CD1c-positive myeloid dendritic cell (primary cell): ENCODE data around the gene PRR3.

Experiments used
- DNase-seq: peaks from one replicate; pipeline ENCODE4 v3.0.0-alpha.2; 2016; ENCODE audit errors: extremely low spot score

The PRR3 gene

GRCh38 chr6:30571762-30572082 is 14.6 kb downstream of the PRR3 start:
- no peak for DNase-seq

DNA sequence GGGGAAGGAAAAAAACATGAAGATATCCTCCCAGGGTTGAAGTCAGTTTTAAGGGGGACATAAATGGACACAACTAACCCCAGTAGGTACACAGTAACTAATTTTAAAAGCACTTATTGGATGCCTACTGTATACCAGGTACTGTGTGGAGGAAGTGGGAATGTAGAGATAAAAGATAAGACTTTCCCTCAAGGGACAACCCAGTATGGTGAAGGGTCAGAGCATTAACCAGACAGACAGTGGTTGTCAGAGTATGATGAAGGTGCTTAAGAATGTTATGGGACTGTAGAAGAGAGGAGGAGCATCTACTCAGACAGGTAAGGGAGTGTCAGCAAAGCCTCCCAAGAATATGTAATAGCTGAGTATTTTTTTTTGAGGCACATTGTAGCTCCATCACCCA is 15.1 kb downstream of the PRR3 start:
- DNase-seq, result no peak

DNA sequence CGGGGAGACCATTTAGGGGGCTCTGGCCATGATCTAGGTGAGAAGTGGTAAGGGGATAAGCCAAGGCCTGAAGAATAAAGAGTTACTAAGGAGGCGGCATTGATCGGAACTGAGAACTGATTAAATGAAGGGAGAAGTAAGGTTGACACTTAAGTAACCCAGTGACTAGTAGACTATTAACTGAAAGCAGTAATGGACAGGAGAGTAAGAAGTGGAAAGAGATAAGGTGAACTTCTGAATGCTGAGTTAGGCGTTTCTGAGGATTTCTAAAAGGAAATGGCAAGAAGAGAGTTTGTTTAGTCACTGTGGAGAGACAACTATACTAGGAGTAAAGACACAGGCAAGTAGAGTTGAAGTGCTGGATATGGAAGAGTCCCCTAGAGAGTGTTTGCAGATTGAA is 16.0 kb downstream of the PRR3 start:
- DNase-seq, result no peak

DNA sequence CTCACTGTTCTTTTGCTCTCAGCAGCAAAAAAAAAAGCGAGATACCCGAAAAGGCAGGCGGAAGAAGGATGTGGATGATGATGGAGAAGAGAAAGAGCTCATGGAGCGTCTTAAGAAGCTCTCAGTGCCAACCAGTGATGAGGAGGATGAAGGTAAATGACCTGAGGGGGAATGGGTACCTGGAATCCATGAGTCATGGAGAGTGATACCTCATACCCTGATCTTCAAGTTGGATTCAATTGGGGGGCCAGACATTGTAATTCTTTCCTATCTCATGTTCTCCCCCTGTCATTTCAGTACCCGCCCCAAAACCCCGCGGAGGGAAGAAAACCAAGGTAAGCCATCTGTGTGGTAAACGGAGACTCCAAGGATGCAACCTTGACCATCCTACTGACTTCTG is 21.0 kb downstream of the PRR3 start:
- no peak for DNase-seq

DNA sequence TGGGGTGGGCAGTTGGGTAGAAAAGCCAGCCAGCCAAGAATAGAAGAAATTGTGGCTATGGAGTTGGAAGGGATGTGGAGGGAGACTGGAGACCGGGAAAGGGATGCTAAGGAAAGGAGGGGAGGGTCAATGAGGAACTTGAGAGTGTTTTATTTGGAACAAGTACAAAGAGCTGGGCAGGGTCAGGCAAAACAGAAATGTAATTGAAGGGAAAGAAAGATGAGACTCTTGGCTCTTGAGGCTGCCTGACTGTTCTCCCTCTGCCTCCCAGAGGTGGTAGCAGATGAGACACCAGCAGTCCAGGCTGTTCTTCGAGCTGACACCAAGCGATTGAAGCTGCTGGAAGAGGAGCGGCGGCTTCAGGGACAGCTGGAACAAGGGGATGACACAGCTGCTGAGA is 26.8 kb downstream of the PRR3 start:
- DNase-seq, result no peak

GRCh38 chr6:30589754-30590358 is 32.8 kb downstream of the PRR3 start:
- no peak for DNase-seq

DNA sequence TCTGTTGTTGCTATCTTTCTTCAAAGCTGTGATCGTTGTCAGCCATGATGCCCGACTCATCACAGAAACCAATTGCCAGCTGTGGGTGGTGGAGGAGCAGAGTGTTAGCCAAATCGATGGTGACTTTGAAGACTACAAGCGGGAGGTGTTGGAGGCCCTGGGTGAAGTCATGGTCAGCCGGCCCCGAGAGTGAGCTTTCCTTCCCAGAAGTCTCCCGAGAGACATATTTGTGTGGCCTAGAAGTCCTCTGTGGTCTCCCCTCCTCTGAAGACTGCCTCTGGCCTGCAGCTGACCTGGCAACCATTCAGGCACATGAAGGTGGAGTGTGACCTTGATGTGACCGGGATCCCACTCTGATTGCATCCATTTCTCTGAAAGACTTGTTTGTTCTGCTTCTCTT is 33.4 kb downstream of the PRR3 start:
- no peak for DNase-seq

- no peak for DNase-seq
Observed at GRCh38 chr6:30591008-30591407, 33.9 kb downstream of the PRR3 start.

DNA sequence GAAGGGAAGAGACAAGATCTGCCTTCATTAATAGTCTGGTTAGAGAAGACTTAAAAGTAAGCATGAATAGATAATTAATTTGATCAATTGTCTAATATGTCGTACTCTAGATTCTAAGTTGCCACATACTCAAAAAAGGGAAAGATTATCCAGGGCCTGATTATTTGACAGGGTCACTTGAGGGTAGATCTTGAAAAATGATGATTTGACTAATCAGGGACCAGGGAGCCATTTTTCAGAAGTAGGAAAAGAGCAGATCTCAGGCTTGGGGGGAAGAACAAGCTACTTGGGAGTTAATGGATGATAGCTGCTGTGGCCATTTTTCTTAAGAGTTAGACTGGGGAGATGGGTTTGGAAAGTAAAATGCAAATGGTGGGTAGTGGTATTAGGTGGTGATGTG is 35.2 kb downstream of the PRR3 start:
- no peak for DNase-seq

- peak; percentile 85 for DNase-seq
Observed at GRCh38 chr6:30597315-30598144, 40.4 kb downstream of the PRR3 start.

DNA sequence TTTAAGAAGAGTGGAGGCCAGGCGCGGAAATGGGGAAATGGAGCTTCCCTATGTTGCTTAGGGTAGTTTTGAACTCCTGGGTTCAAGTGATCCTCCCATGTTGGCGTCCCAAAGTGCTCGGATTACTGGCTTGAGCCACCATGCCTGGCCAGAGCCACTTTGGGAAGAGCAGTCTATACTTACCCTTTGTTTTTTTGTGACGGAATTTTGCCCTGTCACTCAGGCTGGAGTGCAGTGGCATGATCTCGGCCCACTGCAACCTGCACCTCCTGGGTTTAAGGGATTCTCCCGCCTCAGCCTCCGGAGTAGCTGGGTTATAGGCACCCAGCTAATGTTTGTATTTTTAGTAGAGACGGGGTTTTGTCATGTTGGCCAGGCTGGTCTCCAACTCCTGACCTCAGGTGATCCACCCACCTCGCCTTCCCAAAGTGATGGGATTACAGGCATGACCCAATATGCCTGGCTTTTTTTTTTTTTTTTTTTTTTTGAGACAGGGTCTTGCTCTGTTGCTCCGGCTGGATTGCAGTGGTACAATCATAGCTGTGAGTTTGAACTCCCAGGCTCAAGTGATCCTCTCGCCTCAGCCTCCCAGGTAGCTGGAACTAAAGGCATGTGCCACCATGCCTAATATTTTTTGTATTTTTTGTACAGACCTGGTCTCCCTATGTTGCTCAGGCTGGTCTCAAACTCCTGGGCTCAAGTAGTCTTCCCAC is 42.0 kb downstream of the PRR3 start:
- DNase-seq, result no peak

DNA sequence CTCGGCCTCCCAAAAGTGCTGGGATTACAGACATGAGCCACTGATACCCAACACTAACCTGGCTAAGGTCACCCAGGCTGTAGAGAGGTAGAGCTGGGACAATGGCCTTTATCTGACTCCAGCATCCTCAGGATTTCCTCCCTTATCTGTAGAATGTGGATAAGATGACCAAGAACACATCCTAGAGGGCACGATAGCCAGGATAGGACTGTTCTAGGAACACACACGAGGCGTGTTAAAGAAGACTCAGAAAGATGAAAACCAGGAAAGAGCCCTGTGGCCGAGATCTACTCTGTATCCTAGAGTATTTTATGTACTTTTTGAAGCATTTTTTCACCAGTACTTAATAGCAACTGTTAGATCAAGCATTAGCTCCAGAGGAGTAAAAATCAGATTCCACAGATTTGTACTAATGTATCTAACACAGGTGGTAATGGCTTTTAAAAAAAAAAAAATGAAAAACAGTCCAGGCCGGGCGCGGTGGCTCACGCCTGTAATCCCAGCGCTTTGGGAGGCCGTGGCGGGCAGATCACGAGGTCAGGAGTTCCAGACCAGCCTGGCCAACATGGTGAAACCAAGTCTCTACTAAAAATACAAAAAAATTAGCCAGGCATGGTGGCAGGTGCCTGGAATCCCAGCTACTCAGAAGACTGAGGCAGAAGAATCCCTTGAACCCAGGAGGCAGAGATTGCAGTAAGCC is 42.7 kb downstream of the PRR3 start:
- DNase-seq, result no peak

DNA sequence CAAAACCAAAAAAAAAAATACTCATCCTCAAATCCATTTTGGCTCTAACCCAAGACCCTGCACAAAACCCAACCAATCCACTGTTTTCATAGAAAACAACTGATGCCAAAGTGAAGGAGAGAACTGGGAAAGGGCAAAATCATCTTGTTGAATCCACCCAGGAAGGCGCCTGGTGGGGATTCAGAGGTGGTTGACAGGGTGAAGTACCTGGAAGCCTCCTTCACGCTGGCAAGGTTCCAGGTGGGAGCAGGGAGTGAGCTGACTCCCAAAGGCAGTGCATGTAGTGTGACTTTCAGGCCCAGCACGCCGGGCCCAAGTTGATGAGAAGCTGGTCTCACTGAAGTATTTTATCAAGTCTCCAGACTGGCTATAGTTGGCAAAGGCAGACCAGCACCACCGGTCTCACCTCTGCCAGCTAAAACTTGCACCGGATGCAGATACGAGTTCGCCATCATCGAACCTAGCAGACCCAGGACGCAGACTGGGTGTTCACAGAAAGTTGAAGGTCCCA is 43.4 kb downstream of the PRR3 start:
- DNase-seq, result no peak

- no peak for DNase-seq
Observed at GRCh38 chr6:30601436-30601814, 44.3 kb downstream of the PRR3 start.

- DNase-seq, result no peak
Observed at GRCh38 chr6:30601815-30602641, 44.9 kb downstream of the PRR3 start.

- DNase-seq, result no peak
Observed at GRCh38 chr6:30603961-30604360, 46.9 kb downstream of the PRR3 start.

DNA sequence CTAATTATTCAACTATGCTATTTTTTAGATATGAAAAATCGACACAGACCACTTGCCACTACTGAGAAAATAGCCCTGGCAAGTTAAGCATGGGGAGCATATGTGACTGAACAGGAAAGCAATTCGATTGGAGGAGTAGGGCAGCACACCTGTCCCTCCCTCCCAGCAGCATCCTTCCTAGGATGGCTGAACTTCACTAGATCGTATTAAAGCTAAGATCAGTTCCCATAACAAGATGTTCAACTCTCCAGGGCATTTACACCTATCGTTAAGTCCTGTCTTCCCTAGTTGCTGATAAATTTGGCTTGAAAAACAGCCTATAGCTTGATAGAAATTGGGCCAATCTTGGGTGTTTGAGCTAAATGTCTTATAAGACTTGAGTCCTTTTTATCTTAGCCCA is 53.0 kb downstream of the PRR3 start:
- no peak for DNase-seq

DNA sequence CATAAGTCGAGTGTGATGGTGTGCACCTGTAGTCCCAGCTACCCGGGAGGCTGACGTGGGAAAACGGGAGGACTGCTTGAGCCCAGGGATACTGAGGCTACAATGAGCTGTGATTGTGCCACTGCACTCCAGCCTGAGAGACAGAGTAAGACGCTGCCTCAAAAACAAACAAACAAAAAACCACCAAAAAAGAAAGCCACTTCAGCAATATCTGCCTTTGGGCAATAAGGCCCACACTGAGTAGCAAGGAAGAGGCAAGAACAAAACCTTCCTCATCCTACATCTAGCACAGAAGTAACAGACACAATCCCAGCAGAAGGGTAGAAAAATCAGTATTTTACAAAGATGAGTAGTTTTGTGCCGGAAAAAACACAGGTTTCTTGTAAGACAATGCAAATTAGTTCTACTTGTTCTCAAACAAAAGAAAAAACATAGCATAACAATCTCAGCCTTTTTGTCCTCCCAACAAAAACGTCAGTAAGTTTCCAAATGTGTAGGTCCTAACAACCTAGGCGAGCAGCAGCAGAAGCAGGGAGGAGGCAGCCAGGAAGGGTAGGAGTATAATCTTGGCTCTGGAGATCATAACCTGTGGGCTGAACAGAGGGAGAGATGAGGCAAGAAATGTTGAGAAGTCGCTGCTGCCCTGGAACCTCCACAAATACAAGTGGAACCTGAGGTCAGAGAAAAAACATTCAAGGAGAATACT is 54.2 kb downstream of the PRR3 start:
- DNase-seq, result no peak

DNA sequence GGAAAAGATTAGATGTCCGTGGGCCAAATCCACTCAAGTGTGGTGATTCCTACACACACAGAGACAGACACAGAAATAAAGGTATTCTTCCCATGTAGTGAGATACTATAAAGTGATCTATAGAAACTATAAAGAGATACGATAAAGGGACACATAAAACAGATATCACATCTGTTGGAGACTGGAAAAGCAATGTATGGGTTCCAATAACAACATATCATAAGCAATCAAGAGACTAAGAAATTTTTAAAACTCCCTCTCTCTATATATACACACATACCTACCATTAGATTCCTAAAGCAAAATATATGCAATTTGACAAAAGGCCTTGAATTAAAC is 54.7 kb downstream of the PRR3 start:
- no peak for DNase-seq

DNA sequence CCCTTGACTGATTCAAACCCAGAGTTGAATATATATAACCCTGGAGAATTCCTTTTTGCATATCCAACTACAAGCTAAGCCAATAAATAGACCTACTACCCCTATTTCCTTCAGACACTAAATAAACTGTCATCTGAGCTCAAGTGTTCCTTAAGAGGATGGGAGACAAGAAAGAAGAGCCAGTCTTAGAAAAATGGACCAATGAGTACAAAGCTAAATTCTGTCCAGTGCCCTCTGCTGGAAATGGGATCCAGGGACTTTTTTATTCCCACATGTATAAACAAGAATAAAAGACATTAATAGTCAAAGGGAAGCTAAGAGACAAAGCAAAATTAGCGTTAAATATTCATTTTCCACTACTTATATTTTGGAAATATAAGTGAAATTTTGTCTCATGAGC is 55.1 kb downstream of the PRR3 start:
- DNase-seq, result no peak

DNA sequence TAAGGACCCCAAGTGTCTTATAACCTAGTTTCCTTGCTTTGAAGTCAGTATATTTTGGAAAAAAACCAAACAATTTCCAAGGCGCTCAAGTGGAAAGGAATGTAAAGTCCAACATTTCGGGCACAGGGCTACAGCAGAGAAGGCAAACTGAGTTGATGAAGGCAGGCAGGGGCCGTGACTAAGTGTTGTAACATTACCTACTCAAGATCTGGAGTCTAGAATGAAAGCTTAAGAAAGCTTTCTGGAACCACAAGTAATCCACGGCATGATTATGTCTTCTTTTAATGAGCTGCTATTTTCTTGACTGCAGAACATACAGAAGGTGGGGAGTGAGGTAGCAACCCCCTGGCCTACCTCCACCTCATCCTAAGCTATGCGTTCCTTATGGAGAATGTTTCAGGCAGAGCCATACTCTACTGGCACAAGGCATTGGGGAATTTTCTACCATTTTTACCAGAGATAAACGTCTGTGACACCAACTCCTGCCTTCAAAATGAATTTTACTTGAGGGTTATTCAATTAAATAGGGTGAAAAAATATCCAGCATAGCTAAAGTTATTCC is 55.7 kb downstream of the PRR3 start:
- no peak for DNase-seq
